SK-N-MC (cell line): Measurements from ENCODE around the gene PREX1.
A peak's percentile ranks its signal among the peaks of the same experiment; 100 is the strongest.

ENCODE experiments used
- DNase-seq: peaks from one replicate; pipeline ENCODE4 v3.0.0-alpha.2; 2011; ENCODE audit warnings: low read depth, low spot score
- H3K27ac ChIP-seq: fragments of 200-600 bp; sonication (generic); 2 replicates; pipeline ENCODE4 v1.5.1; 2016; ENCODE audit warnings: mixed run types
- H3K36me3 ChIP-seq: fragments of 200-600 bp; sonication (generic); 2 replicates; pipeline ENCODE4 v1.6.1; 2017; ENCODE audit warnings: antibody characterized with exemption, low read length, mixed read lengths; ENCODE audit not compliant: insufficient read depth
- H3K4me3 ChIP-seq: fragments of 200-600 bp; sonication (generic); 2 replicates; pipeline ENCODE4 v1.5.1; 2016
- H3K9ac ChIP-seq: fragments of 200-600 bp; sonication (generic); 2 replicates; pipeline ENCODE4 v1.8.0; 2017; ENCODE audit warnings: mixed run types, mixed read lengths; ENCODE audit not compliant: insufficient read length
- H3K9me3 ChIP-seq: fragments of 200-600 bp; sonication (generic); 2 replicates; pipeline ENCODE4 v1.6.1; 2017; ENCODE audit warnings: low read depth, mild to moderate bottlenecking, antibody characterized with exemption, low read length, moderate library complexity, mixed read lengths
- EZH2 ChIP-seq: fragments of 200-600 bp; sonication (generic); IDR thresholded peaks from one replicate; pipeline ENCODE4 v1.6.1; 2017; ENCODE audit warnings: antibody characterized with exemption
- FOXP2 ChIP-seq: optimal IDR thresholded peaks from 2 replicates; pipeline ENCODE3; 2011; ENCODE audit warnings: mild to moderate bottlenecking, moderate library complexity; ENCODE audit not compliant: insufficient read depth; ENCODE audit errors: extremely low read length, control extremely low read depth
- POLR2AphosphoS5 ChIP-seq: IDR thresholded peaks from 2 replicates; pipeline ENCODE4 v1.6.1; 2012; ENCODE audit warnings: mild to moderate bottlenecking, low read depth, low read length, borderline replicate concordance

Gene PREX1

DNA sequence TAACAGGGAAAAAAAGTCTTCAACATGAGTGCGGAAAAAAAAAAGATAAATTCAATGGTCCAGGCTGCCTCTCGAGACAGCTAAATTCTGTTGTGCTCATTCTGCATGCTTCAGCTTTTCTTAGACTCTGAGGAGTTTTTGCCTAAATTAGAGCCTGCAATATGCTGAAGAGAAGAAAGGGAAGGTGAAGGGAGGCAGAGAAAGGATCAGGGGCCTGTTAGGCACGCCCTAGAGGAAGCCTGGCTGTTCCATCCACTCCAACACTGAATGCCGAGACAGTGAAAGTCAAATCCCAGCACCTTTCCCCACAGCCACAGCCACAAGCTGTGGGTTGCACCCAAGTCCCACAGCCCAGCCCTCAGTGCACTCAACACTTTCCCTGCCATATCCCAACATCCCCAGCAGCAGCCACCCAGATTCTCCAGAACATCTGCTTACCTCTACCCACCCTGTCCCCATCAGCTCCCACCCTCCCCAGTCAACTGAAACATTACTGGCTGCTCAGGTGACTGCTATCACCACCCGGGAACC lies 37.3 kb downstream of the PREX1 start:
- H3K9ac ChIP-seq: no peak overlapping the region
- H3K4me3 ChIP-seq: no peak overlapping the region
- H3K36me3 ChIP-seq: no peaks in the 10 kb centered on the region
- no peak for TF ChIP-seq POLR2AphosphoS5
- TF ChIP-seq FOXP2: no peak
- no peak for TF ChIP-seq EZH2
- DNase-seq: no peak
- H3K9me3 ChIP-seq: no peaks in the 10 kb centered on the region
- H3K27ac ChIP-seq: peak overlapping the region; percentile 47

DNA sequence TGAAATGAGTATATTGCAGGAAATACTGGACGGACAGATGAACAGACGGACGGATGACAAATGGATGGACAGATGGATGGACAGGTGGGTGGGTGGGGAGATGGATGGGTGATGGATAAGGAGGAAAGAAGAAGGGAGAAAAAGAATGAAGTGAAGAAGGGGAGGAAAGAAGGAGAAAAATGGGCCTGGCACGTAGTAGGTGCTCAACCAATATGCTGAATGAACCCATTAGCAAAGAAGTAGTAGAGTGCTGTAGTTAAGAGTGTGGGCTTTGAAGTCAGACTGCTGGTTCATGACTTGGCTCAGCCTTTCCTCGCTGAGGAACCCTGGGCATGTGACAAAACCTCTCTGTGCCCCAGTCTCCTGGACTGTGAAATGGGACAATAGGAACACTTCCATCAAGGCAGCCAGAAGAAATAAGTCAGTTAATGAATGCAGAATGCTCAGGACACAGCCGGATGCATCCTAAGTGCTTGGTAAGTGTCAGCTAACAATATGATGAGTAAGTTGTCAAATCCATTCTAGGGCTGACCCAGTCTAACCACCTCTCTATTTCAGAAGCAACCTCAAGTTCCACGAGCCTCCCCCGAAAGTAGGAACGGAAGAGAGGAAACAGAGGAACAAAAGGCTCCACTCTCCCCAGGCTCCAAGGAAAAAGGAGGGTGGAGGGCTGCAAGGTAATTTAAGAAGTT lies 37.9 kb downstream of the PREX1 start:
- DNase-seq: no peak
- no peaks in the 10 kb centered on the region for H3K9me3 ChIP-seq
- no peak overlapping the region for H3K4me3 ChIP-seq
- peak overlapping the region; percentile 47 for H3K27ac ChIP-seq
- H3K9ac ChIP-seq: no peak overlapping the region
- H3K36me3 ChIP-seq: no peaks in the 10 kb centered on the region
- TF ChIP-seq FOXP2: no peak
- TF ChIP-seq EZH2: no peak
- TF ChIP-seq POLR2AphosphoS5: no peak

DNA sequence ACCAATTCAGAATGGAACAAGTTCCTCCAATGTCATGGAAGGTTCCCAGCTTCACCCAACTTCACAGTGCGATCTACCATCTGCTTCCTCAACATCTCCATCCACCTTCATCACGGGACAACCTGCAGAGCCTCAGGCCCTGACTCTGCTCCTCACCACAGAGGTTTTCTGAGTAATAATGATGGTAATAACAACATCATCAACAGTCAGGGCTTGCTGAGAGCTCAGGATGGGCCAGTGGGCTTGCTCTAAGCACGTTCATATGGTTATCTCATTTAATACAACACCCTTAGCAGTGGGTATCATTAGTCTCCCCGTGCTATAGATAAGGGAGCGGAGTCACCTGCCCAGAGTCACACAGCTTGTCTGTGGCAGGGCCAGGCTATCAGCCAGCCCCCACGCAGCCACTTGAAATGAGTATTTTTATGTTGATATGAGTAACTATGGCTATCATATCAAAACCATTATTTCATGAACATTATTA lies 38.6 kb downstream of the PREX1 start:
- no peak overlapping the region for H3K27ac ChIP-seq
- no peak for DNase-seq
- H3K36me3 ChIP-seq: no peaks in the 10 kb centered on the region
- no peak overlapping the region for H3K9ac ChIP-seq
- H3K9me3 ChIP-seq: no peaks in the 10 kb centered on the region
- H3K4me3 ChIP-seq: no peak overlapping the region
- no peak for TF ChIP-seq EZH2
- TF ChIP-seq FOXP2: no peak
- TF ChIP-seq POLR2AphosphoS5: no peak

DNA sequence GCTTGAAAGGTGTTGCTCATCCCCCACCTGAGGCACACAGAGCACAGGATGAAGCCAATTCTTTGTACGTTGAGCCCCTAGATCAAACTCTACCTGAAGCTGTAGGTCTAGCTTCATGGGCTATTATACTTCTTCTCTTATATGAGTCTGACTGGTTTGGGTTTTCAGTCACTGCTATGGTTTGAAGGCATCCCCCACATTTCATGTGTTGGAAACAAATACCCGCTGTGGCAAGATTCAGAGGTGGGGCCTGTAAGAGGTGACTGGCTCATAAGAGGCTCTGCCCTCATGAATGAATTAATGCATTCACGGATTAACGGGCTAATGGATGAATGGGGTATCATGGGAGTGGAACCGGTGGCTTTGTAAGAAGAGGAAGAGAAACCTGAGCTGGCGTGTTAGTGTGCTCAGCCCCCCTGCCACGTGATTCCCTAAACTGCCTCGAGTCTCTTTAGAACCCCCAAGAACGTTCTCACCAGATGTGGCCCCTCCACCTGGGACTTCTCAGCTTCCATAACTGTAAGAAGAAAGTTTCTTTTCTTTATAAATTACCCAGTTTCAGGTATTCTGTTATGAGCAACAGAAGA lies 39.2 kb downstream of the PREX1 start:
- Histone ChIP-seq H3K36me3 (no peaks in the 10 kb centered on the region), H3K9me3 (no peaks in the 10 kb centered on the region), H3K27ac (peak overlapping the region; percentile 72; the same call in 1 of the 2 replicates), H3K4me3 (no peak overlapping the region), H3K9ac (no peak overlapping the region)
- DNase-seq: no peak
- TF ChIP-seq POLR2AphosphoS5 (no peak), EZH2 (no peak), FOXP2 (no peak)

DNA sequence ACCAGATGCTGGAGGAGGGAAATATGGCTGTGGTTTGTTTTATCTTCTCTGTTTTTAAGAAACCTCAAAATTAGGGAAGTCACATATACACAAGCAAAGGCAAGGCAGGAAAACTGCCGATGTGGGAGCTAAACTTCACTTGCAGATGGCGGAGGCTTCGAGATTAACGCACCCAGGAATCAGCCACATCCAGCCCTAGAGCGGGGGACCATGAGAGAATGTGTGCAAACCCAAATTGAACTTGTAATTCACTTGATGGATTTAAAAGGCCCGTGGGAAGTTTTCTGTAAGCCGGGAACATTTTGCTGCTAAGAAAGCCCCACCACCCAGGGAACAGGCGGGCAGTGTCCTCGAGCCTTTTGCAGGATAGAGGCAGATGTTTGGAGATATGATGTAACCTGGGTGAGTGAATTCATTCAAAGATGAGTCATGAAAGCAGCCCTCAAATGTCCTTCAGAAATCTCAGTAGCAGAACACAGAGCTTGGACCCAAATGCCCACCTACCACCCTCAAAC lies 39.9 kb downstream of the PREX1 start:
- peak overlapping the region; percentile 72 for H3K27ac ChIP-seq
- no peak for DNase-seq
- TF ChIP-seq FOXP2: no peak
- no peak for TF ChIP-seq POLR2AphosphoS5
- TF ChIP-seq EZH2: no peak
- 0 out of 2 replicates have a peak overlapping the region, but pooled peaks have one; percentile 11 for H3K4me3 ChIP-seq
- no peak overlapping the region for H3K9ac ChIP-seq
- no peaks in the 10 kb centered on the region for H3K36me3 ChIP-seq
- H3K9me3 ChIP-seq: no peaks in the 10 kb centered on the region

DNA sequence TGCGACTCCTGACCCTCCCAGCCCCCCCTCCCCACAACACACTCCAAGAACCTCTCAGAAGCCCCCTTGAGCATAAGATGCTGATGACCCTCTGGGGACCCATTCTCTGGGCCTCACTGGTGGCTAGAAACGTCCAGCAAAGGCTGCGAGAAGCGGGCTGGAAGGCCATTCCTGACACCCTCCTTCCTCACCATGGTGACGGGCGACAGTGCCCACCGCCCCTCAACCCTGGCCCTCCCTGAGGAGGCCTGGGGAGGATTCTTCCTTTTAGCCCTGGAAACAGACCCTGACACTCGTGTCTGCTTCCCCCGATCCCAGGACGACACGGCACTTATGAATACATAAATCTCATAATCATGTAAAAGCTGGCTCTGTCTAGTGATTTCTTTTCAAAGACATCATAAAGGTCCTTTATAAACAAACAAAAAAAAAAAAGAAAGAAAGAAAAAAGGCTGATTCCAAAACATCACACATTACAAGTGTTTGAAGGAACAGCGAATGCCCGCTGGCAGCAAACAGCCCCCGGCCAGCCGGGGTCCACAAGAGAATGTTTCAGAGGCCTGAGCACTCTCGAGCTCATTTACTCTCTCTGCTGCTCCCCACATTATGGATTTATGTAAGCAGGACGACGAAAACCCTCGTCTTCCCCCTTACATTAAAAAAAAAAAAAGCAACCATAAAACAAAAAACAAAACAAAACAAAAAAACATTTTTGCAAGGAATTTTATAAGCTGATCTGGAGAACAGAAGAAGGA lies 40.7 kb downstream of the PREX1 start:
- no peaks in the 10 kb centered on the region for H3K36me3 ChIP-seq
- H3K27ac ChIP-seq: peak overlapping the region; percentile 72
- no peak overlapping the region for H3K4me3 ChIP-seq
- H3K9ac ChIP-seq: no peak overlapping the region
- TF ChIP-seq POLR2AphosphoS5: no peak
- TF ChIP-seq EZH2: no peak
- no peak for TF ChIP-seq FOXP2
- DNase-seq: no peak
- no peaks in the 10 kb centered on the region for H3K9me3 ChIP-seq

DNA sequence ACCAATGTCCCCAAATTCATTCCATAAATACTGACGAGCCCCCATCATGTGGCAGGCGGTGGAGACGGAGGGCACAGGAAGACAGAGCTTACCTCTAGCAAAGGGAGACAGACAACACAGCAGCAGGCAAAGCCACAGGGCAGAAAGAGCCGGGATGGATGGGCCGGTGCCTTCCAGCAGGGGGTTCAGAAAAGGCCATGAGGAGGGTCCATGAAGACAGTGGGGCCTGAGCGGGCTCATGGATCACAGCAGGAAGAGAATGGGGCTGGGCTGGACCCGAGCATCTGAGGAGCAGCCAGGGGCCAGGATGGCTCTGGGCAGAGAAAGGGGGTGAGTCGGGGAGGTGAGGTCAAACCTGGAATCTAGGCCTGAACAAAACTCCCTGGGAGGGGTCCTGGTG lies 42.0 kb downstream of the PREX1 start:
- TF ChIP-seq EZH2 (no peak), POLR2AphosphoS5 (no peak), FOXP2 (no peak)
- H3K36me3 ChIP-seq: no peaks in the 10 kb centered on the region
- H3K9ac ChIP-seq: no peak overlapping the region
- no peak overlapping the region for H3K27ac ChIP-seq
- DNase-seq: no peak
- H3K9me3 ChIP-seq: no peaks in the 10 kb centered on the region
- H3K4me3 ChIP-seq: no peak overlapping the region

DNA sequence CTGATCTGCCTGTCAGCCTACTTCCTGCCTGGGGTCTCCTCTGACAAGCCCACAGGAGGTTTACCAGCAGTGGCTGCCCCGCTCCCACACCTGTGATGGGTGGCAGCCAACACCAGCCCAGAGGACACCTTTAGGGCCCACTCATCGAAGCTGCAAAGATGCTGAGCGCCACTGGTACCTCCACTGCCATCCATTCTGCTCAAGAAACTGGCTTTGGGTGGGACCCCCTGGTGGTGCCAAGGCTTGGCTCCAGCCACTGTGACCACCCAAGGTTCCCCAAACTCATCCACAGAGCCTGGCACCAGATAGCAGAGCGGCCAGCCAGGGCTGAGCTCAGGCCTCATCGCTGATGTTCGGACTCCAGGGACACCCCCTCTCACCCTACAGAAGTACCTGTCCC lies 42.5 kb downstream of the PREX1 start:
- TF ChIP-seq EZH2 (no peak), FOXP2 (no peak), POLR2AphosphoS5 (no peak)

More for the DNA sequence above, 42.5 kb downstream of the PREX1 start:
- Histone ChIP-seq H3K9me3 (no peaks in the 10 kb centered on the region), H3K9ac (no peak overlapping the region), H3K36me3 (no peaks in the 10 kb centered on the region), H3K27ac (no peak overlapping the region), H3K4me3 (no peak overlapping the region)
- DNase-seq: no peak
